H9 (cell line): Measurements from ENCODE around the gene MSLN. TPM values are rescaled to one million over a fixed set of nuclear protein-coding genes. Genes with fewer than 3 reads are reported as not detected.

Experiments used
- DNase-seq: peaks from one replicate; pipeline ENCODE4 v3.0.0-alpha.2; 2017
- H2AFZ ChIP-seq: one replicate; pipeline ENCODE4 v1.6.1; 2013; ENCODE audit warnings: mild to moderate bottlenecking, low read length, control low read depth, moderate library complexity
- H2AK5ac ChIP-seq: 2 replicates; pipeline ENCODE4 v1.6.1; 2013; ENCODE audit warnings: low read length, control low read depth, mixed read lengths; ENCODE audit not compliant: insufficient read length
- H2BK120ac ChIP-seq: one replicate; pipeline ENCODE4 v1.6.1; 2013; ENCODE audit warnings: low read depth, mild to moderate bottlenecking, low read length, control low read depth, inconsistent platforms; ENCODE audit not compliant: poor library complexity, severe bottlenecking
- H2BK12ac ChIP-seq: 2 replicates; pipeline ENCODE4 v1.6.1; 2013; ENCODE audit warnings: low read length, control low read depth, mixed read lengths, low read depth; ENCODE audit not compliant: insufficient read length
- H2BK15ac ChIP-seq: 2 replicates; pipeline ENCODE4 v1.6.1; 2013; ENCODE audit warnings: low read depth, low read length, control low read depth
- H2BK20ac ChIP-seq: one replicate; pipeline ENCODE4 v1.6.1; 2013; ENCODE audit warnings: low read depth, mild to moderate bottlenecking, low read length, control low read depth, inconsistent platforms; ENCODE audit not compliant: poor library complexity, severe bottlenecking
- H2BK5ac ChIP-seq: 2 replicates; pipeline ENCODE4 v1.6.1; 2013; ENCODE audit warnings: low read length, control low read depth, mixed read lengths; ENCODE audit not compliant: insufficient read length
- H3K14ac ChIP-seq: 2 replicates; pipeline ENCODE4 v1.6.1; 2013; ENCODE audit warnings: low read length, control low read depth; ENCODE audit not compliant: insufficient read depth
- H3K18ac ChIP-seq: 2 replicates; pipeline ENCODE4 v1.6.1; 2013; ENCODE audit warnings: low read depth, mild to moderate bottlenecking, mixed read lengths, low read length, control low read depth; ENCODE audit not compliant: insufficient read length
- H3K23ac ChIP-seq: 2 replicates; pipeline ENCODE4 v1.6.1; 2013; ENCODE audit warnings: low read length, control low read depth, mixed read lengths, low read depth; ENCODE audit not compliant: insufficient read length
- H3K23me2 ChIP-seq: 2 replicates; pipeline ENCODE4 v1.6.1; 2013; ENCODE audit warnings: low read depth, mild to moderate bottlenecking, mixed read lengths, low read length, control low read depth; ENCODE audit not compliant: insufficient read length, poor library complexity, severe bottlenecking
- H3K27ac ChIP-seq: 2 replicates; pipeline ENCODE4 v1.5.1; 2013; ENCODE audit warnings: low read length, control low read depth, mixed read lengths, low read depth; ENCODE audit not compliant: insufficient read length
- H3K27me3 ChIP-seq: 2 replicates; pipeline ENCODE4 v1.6.1; 2013; ENCODE audit warnings: low read length, control low read depth, inconsistent platforms; ENCODE audit not compliant: insufficient read depth
- H3K4ac ChIP-seq: 2 replicates; pipeline ENCODE4 v1.6.1; 2013; ENCODE audit warnings: low read depth, mild to moderate bottlenecking, control low read depth, inconsistent platforms, low read length, moderate library complexity
- H3K4me1 ChIP-seq: 2 replicates; pipeline ENCODE4 v1.6.1; 2013; ENCODE audit warnings: low read length, control low read depth, inconsistent platforms; ENCODE audit not compliant: insufficient read depth
- H3K4me2 ChIP-seq: 2 replicates; pipeline ENCODE4 v1.6.1; 2013; ENCODE audit warnings: low read length, control low read depth, mixed read lengths; ENCODE audit not compliant: insufficient read length, insufficient read depth
- H3K56ac ChIP-seq: 2 replicates; pipeline ENCODE4 v1.6.1; 2013; ENCODE audit warnings: low read depth, mild to moderate bottlenecking, mixed read lengths, low read length, control low read depth; ENCODE audit not compliant: insufficient read length
- H3K79me1 ChIP-seq: 2 replicates; pipeline ENCODE4 v1.6.1; 2013; ENCODE audit warnings: low read depth, mild to moderate bottlenecking, moderate library complexity, low read length, control low read depth, inconsistent platforms; ENCODE audit not compliant: insufficient read depth, poor library complexity, severe bottlenecking
- H3K79me2 ChIP-seq: 2 replicates; pipeline ENCODE4 v1.6.1; 2013; ENCODE audit warnings: low read length, control low read depth, inconsistent platforms; ENCODE audit not compliant: insufficient read depth
- H3K9ac ChIP-seq: 2 replicates; pipeline ENCODE4 v1.6.1; 2013; ENCODE audit warnings: low read length, control low read depth, mixed read lengths; ENCODE audit not compliant: insufficient read length; ENCODE audit errors: extremely low read depth
- H3K9me3 ChIP-seq: one replicate; pipeline ENCODE4 v1.6.1; 2013; ENCODE audit warnings: low read depth, low read length, inconsistent platforms; ENCODE audit not compliant: control insufficient read depth
- H3T11ph ChIP-seq: one replicate; pipeline ENCODE4 v1.6.1; 2013; ENCODE audit warnings: mild to moderate bottlenecking, low read length, control low read depth, inconsistent platforms
- H4K20me1 ChIP-seq: one replicate; pipeline ENCODE4 v1.6.1; 2013; ENCODE audit not compliant: control insufficient read depth, insufficient read length, insufficient read depth
- H4K5ac ChIP-seq: 2 replicates; pipeline ENCODE4 v1.6.1; 2013; ENCODE audit warnings: low read depth, mild to moderate bottlenecking, mixed read lengths, low read length, control low read depth; ENCODE audit not compliant: insufficient read length
- H4K8ac ChIP-seq: replicated peaks from 2 replicates; pipeline ENCODE4 v1.6.1; 2013; ENCODE audit warnings: low read length, control low read depth, mixed read lengths, low read depth; ENCODE audit not compliant: insufficient read length
- H4K91ac ChIP-seq: 2 replicates; pipeline ENCODE4 v1.6.1; 2013; ENCODE audit warnings: low read depth, mild to moderate bottlenecking, moderate library complexity, mixed read lengths, low read length, control low read depth; ENCODE audit not compliant: insufficient read length
- H3K27ac Mint-ChIP-seq, 3 experiments: 2 replicates in 2 of 3; 3 replicates in 1 of 3; pipeline ENCODE4 v1.8.0; 2020 to 2021; ENCODE audit warnings: mixed read lengths in 3 of 3, mild to moderate bottlenecking in 1 of 3, moderate library complexity in 1 of 3
- H3K27me3 Mint-ChIP-seq: 2 replicates; pipeline ENCODE4 v1.8.0; 2021; ENCODE audit warnings: low read depth, mild to moderate bottlenecking, moderate library complexity, mixed read lengths
- H3K36me3 Mint-ChIP-seq, 3 experiments: 2 replicates in 2 of 3; 3 replicates in 1 of 3; pipeline ENCODE4 v1.8.0; 2020 to 2021; ENCODE audit warnings: low read depth in 3 of 3, mixed read lengths in 3 of 3; ENCODE audit not compliant: insufficient read depth in 1 of 3
- H3K4me1 Mint-ChIP-seq, 2 experiments: 2 replicates each; pipeline ENCODE4 v1.8.0; 2020; ENCODE audit warnings: mixed read lengths in 2 of 2
- H3K4me3 Mint-ChIP-seq, 2 experiments: 2 replicates in 1 of 2; 3 replicates in 1 of 2; pipeline ENCODE4 v1.8.0; 2020 to 2021; ENCODE audit warnings: mild to moderate bottlenecking in 2 of 2, mixed read lengths in 2 of 2, moderate library complexity in 1 of 2
- H3K9me3 Mint-ChIP-seq, 2 experiments: 2 replicates in 1 of 2; 3 replicates in 1 of 2; pipeline ENCODE4 v1.8.0; 2020; ENCODE audit warnings: mild to moderate bottlenecking in 2 of 2, mixed read lengths in 2 of 2, moderate library complexity in 1 of 2
- CTCF ChIP-seq: fragments of 200-600 bp; sonication (generic); conservative IDR thresholded peaks from 3 replicates; pipeline ENCODE4 v1.8.0; 2021; ENCODE audit warnings: antibody characterized with exemption, mild to moderate bottlenecking
- WGBS: extraction: QIAGEN DNeasy Blood & Tissue Kit; methylation state at CpG from one replicate; pipeline ENCODE4 v1.1.7; 2013; ENCODE audit warnings: missing lambda C conversion rate, low lambda C conversion rate, mixed read lengths; ENCODE audit not compliant: insufficient read length; ENCODE audit errors: extremely low coverage; 5-methylcytosine and 5-hydroxymethylcytosine counted together
- total RNA-seq: library from RNA; stranded (reverse); gene quantifications from 2 replicates; pipeline ENCODE4 v1.2.1, GENCODE V29; 2021

MSLN gene
- total RNA-seq, 1 experiment from 2014 or later = 0.22 TPM

GRCh38 chr16:718922-719321, 41.6 kb upstream of the MSLN start:
- Histone ChIP-seq H3K18ac (no peak overlapping the region), H3K4me2 (no peak overlapping the region), H3K79me1 (no peaks in the 10 kb centered on the region), H4K5ac (no peak overlapping the region), H3K79me2 (no peaks in the 10 kb centered on the region), H3K23me2 (peaks cover 10% of the 10 kb centered on the region), H2BK120ac (no peak overlapping the region), H3K14ac (no peak overlapping the region), H3K23ac (no peak overlapping the region), H2AK5ac (no peak overlapping the region), H4K20me1 (no peaks in the 10 kb centered on the region), H3K9me3 (no peaks in the 10 kb centered on the region), H3K4me1 (no peaks in the 10 kb centered on the region), H4K91ac (no peak overlapping the region), H2BK15ac (no peak overlapping the region), H3T11ph (no peak overlapping the region), H4K8ac (no peak overlapping the region), H2BK12ac (no peak overlapping the region), H3K4ac (no peak overlapping the region), H3K27me3 (no peaks in the 10 kb centered on the region; the same call in 1 of the 2 replicates), H2AFZ (no peak overlapping the region), H3K9ac (no peak overlapping the region), H2BK20ac (no peak overlapping the region), H2BK5ac (no peak overlapping the region), H3K56ac (no peak overlapping the region), H3K27ac (no peak overlapping the region)
- no peak for DNase-seq
- no peaks in the 10 kb centered on the region for H3K9me3 Mint-ChIP-seq
- H3K4me1 Mint-ChIP-seq = peaks cover 14 to 28% of the 10 kb centered on the region in 2 experiments
- no CpG with 5 or more reads among the region's 6 CpGs for WGBS
- no peak for TF ChIP-seq CTCF
- H3K36me3 Mint-ChIP-seq = peaks cover 0 to 5% (median 3%) of the 10 kb centered on the region in 3 experiments; a peak in 1 of 7 replicates
- H3K27me3 Mint-ChIP-seq = peaks cover 32% of the 10 kb centered on the region
- H3K4me3 Mint-ChIP-seq = peak overlapping the region in 1 of 2 experiments; percentile 58; a peak in 3 of 5 replicates
- no peak overlapping the region for H3K27ac Mint-ChIP-seq
